Gastroesophageal sphincter (tissue), 3 donors: Measurements from ENCODE around the gene SPC25.

Source experiments
- EP300 ChIP-seq: sonication (generic); formaldehyde crosslinking; IDR thresholded peaks from one replicate; pipeline ENCODE4 v1.6.1; 2017; ENCODE audit warnings: antibody characterized with exemption, mild to moderate bottlenecking
- POLR2A ChIP-seq, 2 donors: fragments of 450-650 bp; IDR thresholded peaks; one replicate each; pipeline ENCODE4 v1.6.1; 2017; ENCODE audit warnings: antibody characterized with exemption in 2 of 2, mild to moderate bottlenecking in 2 of 2, moderate library complexity in 1 of 2
- POLR2AphosphoS5 ChIP-seq: sonication (generic); formaldehyde crosslinking; IDR thresholded peaks from one replicate; pipeline ENCODE4 v1.6.1; 2017; ENCODE audit warnings: antibody characterized with exemption
- TF ChIP-seq, protein P1 (sequence below), 4 experiments: fragments of 200-600 bp in 2 of 4; fragments of 450-650 bp in 2 of 4; sonication (generic) in 1 of 4; IDR thresholded peaks; one replicate each; pipeline ENCODE4 v1.5.1; 2017 to 2019; ENCODE audit warnings: antibody characterized with exemption in 4 of 4, mild to moderate bottlenecking in 2 of 4, moderate library complexity in 2 of 4

DNA sequence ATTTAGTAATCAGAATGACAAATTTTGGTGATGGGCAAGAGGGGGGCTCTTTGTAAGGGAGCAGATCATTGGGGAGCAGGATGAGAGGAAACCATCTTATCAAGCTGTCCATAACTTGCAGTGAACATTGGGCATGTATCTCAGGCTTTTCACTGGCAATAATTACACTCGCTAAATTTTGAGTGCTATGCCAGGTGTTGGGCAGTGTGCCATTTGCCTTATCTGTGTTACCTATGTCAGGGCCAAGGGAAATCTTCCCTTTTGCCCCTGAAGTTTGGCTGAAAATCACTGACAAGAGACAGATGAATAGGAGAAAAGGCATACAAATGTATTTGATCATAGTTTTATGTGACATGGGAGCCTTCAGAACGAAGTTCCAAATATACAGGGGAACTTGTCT is 48.8 kb downstream of the SPC25 start:
- no peak for TF ChIP-seq POLR2A (IDR thresholded peaks at IDR 0.05)
- TF ChIP-seq, protein P1, sequence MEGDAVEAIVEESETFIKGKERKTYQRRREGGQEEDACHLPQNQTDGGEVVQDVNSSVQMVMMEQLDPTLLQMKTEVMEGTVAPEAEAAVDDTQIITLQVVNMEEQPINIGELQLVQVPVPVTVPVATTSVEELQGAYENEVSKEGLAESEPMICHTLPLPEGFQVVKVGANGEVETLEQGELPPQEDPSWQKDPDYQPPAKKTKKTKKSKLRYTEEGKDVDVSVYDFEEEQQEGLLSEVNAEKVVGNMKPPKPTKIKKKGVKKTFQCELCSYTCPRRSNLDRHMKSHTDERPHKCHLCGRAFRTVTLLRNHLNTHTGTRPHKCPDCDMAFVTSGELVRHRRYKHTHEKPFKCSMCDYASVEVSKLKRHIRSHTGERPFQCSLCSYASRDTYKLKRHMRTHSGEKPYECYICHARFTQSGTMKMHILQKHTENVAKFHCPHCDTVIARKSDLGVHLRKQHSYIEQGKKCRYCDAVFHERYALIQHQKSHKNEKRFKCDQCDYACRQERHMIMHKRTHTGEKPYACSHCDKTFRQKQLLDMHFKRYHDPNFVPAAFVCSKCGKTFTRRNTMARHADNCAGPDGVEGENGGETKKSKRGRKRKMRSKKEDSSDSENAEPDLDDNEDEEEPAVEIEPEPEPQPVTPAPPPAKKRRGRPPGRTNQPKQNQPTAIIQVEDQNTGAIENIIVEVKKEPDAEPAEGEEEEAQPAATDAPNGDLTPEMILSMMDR (IDR thresholded peaks at IDR 0.05) = no peak
- TF ChIP-seq POLR2AphosphoS5 = no peak
- no peak for TF ChIP-seq EP300
